GM21717 (cell line): ENCODE data around the gene WWOX.
"Not testable (repeated sequence)": the region's sequence is repeated elsewhere in the genome, so short reads cannot be mapped to it uniquely, and the experiment has no call there.

Experiments
- ATAC-seq: cut with Tn5 transposase; IDR thresholded peaks from one replicate; pipeline ENCODE4 v1.9.1; 2021; ENCODE audit warnings: mild to moderate bottlenecking, moderate library complexity; ENCODE audit not compliant: unreplicated experiment

Gene WWOX

GRCh38 chr16:79021991-79022630 is 922.7 kb downstream of the WWOX start:
- no peak for ATAC-seq

GRCh38 chr16:79026117-79026516 is 926.7 kb downstream of the WWOX start:
- no peak for ATAC-seq

GRCh38 chr16:79036541-79036940 is 937.1 kb downstream of the WWOX start:
- no peak for ATAC-seq

GRCh38 chr16:79037521-79038373 is 938.3 kb downstream of the WWOX start:
- no peak for ATAC-seq

- no peak for ATAC-seq
These were observed 941.8 kb downstream of the WWOX start for GRCh38 chr16:79041206-79041605.

- ATAC-seq, result no peak
These were observed 942.7 kb downstream of the WWOX start for GRCh38 chr16:79042141-79042540.

- no peak for ATAC-seq
These were observed 943.4 kb downstream of the WWOX start for GRCh38 chr16:79042886-79043285.

GRCh38 chr16:79045191-79045590 is 945.7 kb downstream of the WWOX start:
- no peak for ATAC-seq

GRCh38 chr16:79047337-79047736 is 947.9 kb downstream of the WWOX start:
- no peak for ATAC-seq

- ATAC-seq, result no peak
These were observed 949.6 kb downstream of the WWOX start for GRCh38 chr16:79049040-79049439.

- ATAC-seq, result no peak
These were observed 950.6 kb downstream of the WWOX start for GRCh38 chr16:79050063-79050462.

GRCh38 chr16:79051313-79051712 is 951.9 kb downstream of the WWOX start:
- no peak for ATAC-seq

GRCh38 chr16:79052198-79052597 is 952.7 kb downstream of the WWOX start:
- ATAC-seq, result not testable (repeated sequence)

- ATAC-seq, result no peak
These were observed 954.1 kb downstream of the WWOX start for GRCh38 chr16:79053577-79053976.

- no peak for ATAC-seq
These were observed 954.9 kb downstream of the WWOX start for GRCh38 chr16:79054211-79054984.

GRCh38 chr16:79055251-79055970 is 956.0 kb downstream of the WWOX start:
- ATAC-seq, result no peak

- ATAC-seq, result no peak
These were observed 961.7 kb downstream of the WWOX start for GRCh38 chr16:79061181-79061580.

- no peak for ATAC-seq
These were observed 962.9 kb downstream of the WWOX start for GRCh38 chr16:79062336-79062735.

- ATAC-seq, result no peak
These were observed 963.4 kb downstream of the WWOX start for GRCh38 chr16:79062821-79063220.

GRCh38 chr16:79064256-79064972 is 965.0 kb downstream of the WWOX start:
- no peak for ATAC-seq
